ENCODE data around the gene MIDN.
A peak's percentile ranks its signal among the peaks of the same experiment; 100 is the strongest.

The MIDN gene

GRCh38 chr19:1220976-1221903 is 27.1 kb upstream of the MIDN start:
- peak in 1 of 2 experiments; percentile 34 for DNase-seq

- DNase-seq: no peak
Measured at GRCh38 chr19:1221904-1222255, 26.5 kb upstream of the MIDN start.

- DNase-seq: peak in 1 of 2 experiments; percentile 61
Measured at GRCh38 chr19:1222394-1222793, 26.0 kb upstream of the MIDN start.

- peak in 1 of 2 experiments; percentile 37 for DNase-seq
Measured at GRCh38 chr19:1223018-1223855, 25.1 kb upstream of the MIDN start.

GRCh38 chr19:1224047-1224825 is 24.1 kb upstream of the MIDN start:
- no peak for DNase-seq

GRCh38 chr19:1224847-1225246 is 23.5 kb upstream of the MIDN start:
- DNase-seq: no peak

GRCh38 chr19:1225440-1226226 is 22.8 kb upstream of the MIDN start:
- DNase-seq: no peak

GRCh38 chr19:1226227-1226518 is 22.2 kb upstream of the MIDN start:
- no peak for DNase-seq

GRCh38 chr19:1226522-1227303 is 21.7 kb upstream of the MIDN start:
- no peak for DNase-seq

- no peak for DNase-seq
Measured at GRCh38 chr19:1227304-1228054, 20.9 kb upstream of the MIDN start.

GRCh38 chr19:1228161-1228957 is 20.0 kb upstream of the MIDN start:
- DNase-seq: no peak

- no peak for DNase-seq
Measured at GRCh38 chr19:1229056-1229923, 19.1 kb upstream of the MIDN start.

- no peak for DNase-seq
Measured at GRCh38 chr19:1229924-1230782, 18.2 kb upstream of the MIDN start.

GRCh38 chr19:1230783-1231489 is 17.4 kb upstream of the MIDN start:
- DNase-seq: no peak

- DNase-seq: no peak
Measured at GRCh38 chr19:1231729-1232637, 16.4 kb upstream of the MIDN start.

GRCh38 chr19:1232652-1233072 is 15.7 kb upstream of the MIDN start:
- DNase-seq: no peak

Data from NCI-H524 (cell line).